IPS-15b (cell line): ENCODE data around the gene CALML4.
"Not testable (repeated sequence)": the region's sequence is repeated elsewhere in the genome, so short reads cannot be mapped to it uniquely, and the experiment has no call there.

Experiments
- H3K27me3 ChIP-seq: one replicate; pipeline ENCODE4 v1.6.1; 2013; ENCODE audit warnings: low read length; ENCODE audit not compliant: control insufficient read depth, insufficient read depth
- H3K36me3 ChIP-seq: one replicate; pipeline ENCODE4 v1.6.1; 2013; ENCODE audit warnings: low read length; ENCODE audit not compliant: control insufficient read depth, insufficient read depth
- H3K4me1 ChIP-seq: one replicate; pipeline ENCODE4 v1.6.1; 2013; ENCODE audit warnings: mild to moderate bottlenecking, low read length; ENCODE audit not compliant: control insufficient read depth, insufficient read depth
- H3K4me3 ChIP-seq: one replicate; pipeline ENCODE4 v1.5.1; 2013; ENCODE audit warnings: low read depth, low read length
- H3K9ac ChIP-seq: one replicate; pipeline ENCODE4 v1.6.1; 2013; ENCODE audit warnings: low read depth, mild to moderate bottlenecking, low read length
- H3K9me3 ChIP-seq: one replicate; pipeline ENCODE4 v1.6.1; 2013; ENCODE audit warnings: mild to moderate bottlenecking, low read length; ENCODE audit not compliant: control insufficient read depth, insufficient read depth

CALML4 gene

GRCh38 chr15:68222432-68222743 is 17.3 kb upstream of the CALML4 start:
- not testable (repeated sequence) for H3K4me3 ChIP-seq, H3K4me1 ChIP-seq, H3K9ac ChIP-seq, H3K9me3 ChIP-seq, H3K27me3 ChIP-seq, H3K36me3 ChIP-seq

GRCh38 chr15:68221530-68222431 is 16.6 kb upstream of the CALML4 start:
- H3K4me1 ChIP-seq = not testable (repeated sequence)

GRCh38 chr15:68220967-68221366 is 15.8 kb upstream of the CALML4 start:
- peaks cover 7% of the 10 kb centered on the region for H3K36me3 ChIP-seq
- H3K4me1 ChIP-seq = no peaks in the 10 kb centered on the region
- H3K9ac ChIP-seq = no peak overlapping the region
- no peak overlapping the region for H3K4me3 ChIP-seq
- H3K9me3 ChIP-seq = no peaks in the 10 kb centered on the region
- H3K27me3 ChIP-seq = no peaks in the 10 kb centered on the region

More at GRCh38 chr15:68221530-68222431, 16.6 kb upstream of the CALML4 start:
- H3K9me3 ChIP-seq, H3K4me3 ChIP-seq, H3K9ac ChIP-seq, H3K27me3 ChIP-seq, H3K36me3 ChIP-seq: not testable (repeated sequence)

GRCh38 chr15:68220489-68220888 is 15.4 kb upstream of the CALML4 start:
- peaks cover 7% of the 10 kb centered on the region for H3K36me3 ChIP-seq
- H3K9me3 ChIP-seq = no peaks in the 10 kb centered on the region
- H3K9ac ChIP-seq = no peak overlapping the region
- H3K4me3 ChIP-seq = no peak overlapping the region
- no peaks in the 10 kb centered on the region for H3K4me1 ChIP-seq
- no peaks in the 10 kb centered on the region for H3K27me3 ChIP-seq

GRCh38 chr15:68218847-68219798 is 14.0 kb upstream of the CALML4 start:
- no peak overlapping the region for H3K4me3 ChIP-seq
- no peaks in the 10 kb centered on the region for H3K4me1 ChIP-seq
- H3K9ac ChIP-seq = no peak overlapping the region
- H3K9me3 ChIP-seq = no peaks in the 10 kb centered on the region
- peaks cover 11% of the 10 kb centered on the region for H3K36me3 ChIP-seq
- H3K27me3 ChIP-seq = no peaks in the 10 kb centered on the region

GRCh38 chr15:68218331-68218730 is 13.2 kb upstream of the CALML4 start:
- Histone ChIP-seq H3K4me1 (no peaks in the 10 kb centered on the region), H3K36me3 (peaks cover 13% of the 10 kb centered on the region)

GRCh38 chr15:68217341-68217740 is 12.2 kb upstream of the CALML4 start:
- Histone ChIP-seq H3K4me1 (no peaks in the 10 kb centered on the region), H3K9me3 (no peaks in the 10 kb centered on the region), H3K9ac (no peak overlapping the region), H3K4me3 (no peak overlapping the region), H3K27me3 (no peaks in the 10 kb centered on the region), H3K36me3 (peaks cover 13% of the 10 kb centered on the region)

More at GRCh38 chr15:68218331-68218730, 13.2 kb upstream of the CALML4 start:
- H3K27me3 ChIP-seq = no peaks in the 10 kb centered on the region
- H3K4me3 ChIP-seq = no peak overlapping the region
- H3K9ac ChIP-seq = no peak overlapping the region
- no peaks in the 10 kb centered on the region for H3K9me3 ChIP-seq

GRCh38 chr15:68214838-68215254 is 9.7 kb upstream of the CALML4 start:
- Histone ChIP-seq H3K4me3 (no peak overlapping the region), H3K9ac (no peak overlapping the region), H3K36me3 (peaks cover 13% of the 10 kb centered on the region), H3K27me3 (no peaks in the 10 kb centered on the region), H3K9me3 (no peaks in the 10 kb centered on the region), H3K4me1 (no peaks in the 10 kb centered on the region)

- Histone ChIP-seq H3K27me3 (no peaks in the 10 kb centered on the region), H3K4me1 (no peaks in the 10 kb centered on the region), H3K9me3 (no peaks in the 10 kb centered on the region), H3K36me3 (peaks cover 13% of the 10 kb centered on the region), H3K9ac (no peak overlapping the region), H3K4me3 (no peak overlapping the region)
Observed at GRCh38 chr15:68213991-68214837, 9.1 kb upstream of the CALML4 start.

- H3K27me3 ChIP-seq, H3K9me3 ChIP-seq, H3K9ac ChIP-seq, H3K4me3 ChIP-seq, H3K4me1 ChIP-seq: not testable (repeated sequence)
- peaks cover 11% of the 10 kb centered on the region for H3K36me3 ChIP-seq
Observed at GRCh38 chr15:68213491-68213845, 8.3 kb upstream of the CALML4 start.

GRCh38 chr15:68211656-68212320 is 6.7 kb upstream of the CALML4 start:
- Histone ChIP-seq H3K27me3 (no peaks in the 10 kb centered on the region), H3K9me3 (no peaks in the 10 kb centered on the region), H3K36me3 (peaks cover 11% of the 10 kb centered on the region), H3K4me1 (peaks cover 2% of the 10 kb centered on the region), H3K4me3 (no peak overlapping the region), H3K9ac (no peak overlapping the region)
